ENCODE data around the gene MTMR3.

MTMR3 gene

GRCh38 chr22:30043161-30043560, 160.2 kb downstream of the MTMR3 start:
- no peak for DNase-seq
- Mint-ChIP-seq H3K4me3 (no peak overlapping the region), H3K27ac (no peak overlapping the region), H3K36me3 (ENCODE audit: low read depth) (no peaks in the 10 kb centered on the region), H3K9me3 (no peaks in the 10 kb centered on the region), H3K27me3 (ENCODE audit: low read depth, poor library complexity) (peaks cover 10% of the 10 kb centered on the region), H3K4me1 (peaks cover 6% of the 10 kb centered on the region)
- TF ChIP-seq, protein P1, sequence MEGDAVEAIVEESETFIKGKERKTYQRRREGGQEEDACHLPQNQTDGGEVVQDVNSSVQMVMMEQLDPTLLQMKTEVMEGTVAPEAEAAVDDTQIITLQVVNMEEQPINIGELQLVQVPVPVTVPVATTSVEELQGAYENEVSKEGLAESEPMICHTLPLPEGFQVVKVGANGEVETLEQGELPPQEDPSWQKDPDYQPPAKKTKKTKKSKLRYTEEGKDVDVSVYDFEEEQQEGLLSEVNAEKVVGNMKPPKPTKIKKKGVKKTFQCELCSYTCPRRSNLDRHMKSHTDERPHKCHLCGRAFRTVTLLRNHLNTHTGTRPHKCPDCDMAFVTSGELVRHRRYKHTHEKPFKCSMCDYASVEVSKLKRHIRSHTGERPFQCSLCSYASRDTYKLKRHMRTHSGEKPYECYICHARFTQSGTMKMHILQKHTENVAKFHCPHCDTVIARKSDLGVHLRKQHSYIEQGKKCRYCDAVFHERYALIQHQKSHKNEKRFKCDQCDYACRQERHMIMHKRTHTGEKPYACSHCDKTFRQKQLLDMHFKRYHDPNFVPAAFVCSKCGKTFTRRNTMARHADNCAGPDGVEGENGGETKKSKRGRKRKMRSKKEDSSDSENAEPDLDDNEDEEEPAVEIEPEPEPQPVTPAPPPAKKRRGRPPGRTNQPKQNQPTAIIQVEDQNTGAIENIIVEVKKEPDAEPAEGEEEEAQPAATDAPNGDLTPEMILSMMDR (IDR thresholded peaks at IDR 0.05): no peak

GRCh38 chr22:30044369-30044768, 161.4 kb downstream of the MTMR3 start:
- H3K4me1 Mint-ChIP-seq: peaks cover 6% of the 10 kb centered on the region
- H3K27me3 Mint-ChIP-seq (ENCODE audit: low read depth, poor library complexity): peaks cover 10% of the 10 kb centered on the region
- TF ChIP-seq, protein P1 (IDR thresholded peaks at IDR 0.05): no peak
- H3K9me3 Mint-ChIP-seq: no peaks in the 10 kb centered on the region
- H3K27ac Mint-ChIP-seq: no peak overlapping the region
- no peaks in the 10 kb centered on the region for H3K36me3 Mint-ChIP-seq (ENCODE audit: low read depth)
- DNase-seq: no peak
- H3K4me3 Mint-ChIP-seq: no peak overlapping the region

- H3K36me3 Mint-ChIP-seq (ENCODE audit: low read depth): no peaks in the 10 kb centered on the region
- H3K4me3 Mint-ChIP-seq: no peak overlapping the region
- DNase-seq: no peak
- H3K27ac Mint-ChIP-seq: no peak overlapping the region
- H3K27me3 Mint-ChIP-seq (ENCODE audit: low read depth, poor library complexity): peaks cover 10% of the 10 kb centered on the region
- peaks cover 6% of the 10 kb centered on the region for H3K4me1 Mint-ChIP-seq
- no peaks in the 10 kb centered on the region for H3K9me3 Mint-ChIP-seq
- TF ChIP-seq, protein P1 (IDR thresholded peaks at IDR 0.05): no peak
These were observed 162.0 kb downstream of the MTMR3 start for GRCh38 chr22:30044881-30045493.

GRCh38 chr22:30045494-30045887, 162.5 kb downstream of the MTMR3 start:
- no peak for DNase-seq
- H3K4me1 Mint-ChIP-seq: peaks cover 6% of the 10 kb centered on the region
- H3K9me3 Mint-ChIP-seq: no peaks in the 10 kb centered on the region
- no peaks in the 10 kb centered on the region for H3K36me3 Mint-ChIP-seq (ENCODE audit: low read depth)
- no peak overlapping the region for H3K27ac Mint-ChIP-seq
- H3K27me3 Mint-ChIP-seq (ENCODE audit: low read depth, poor library complexity): peaks cover 10% of the 10 kb centered on the region
- TF ChIP-seq, protein P1 (IDR thresholded peaks at IDR 0.05): no peak
- H3K4me3 Mint-ChIP-seq: no peak overlapping the region

DNA sequence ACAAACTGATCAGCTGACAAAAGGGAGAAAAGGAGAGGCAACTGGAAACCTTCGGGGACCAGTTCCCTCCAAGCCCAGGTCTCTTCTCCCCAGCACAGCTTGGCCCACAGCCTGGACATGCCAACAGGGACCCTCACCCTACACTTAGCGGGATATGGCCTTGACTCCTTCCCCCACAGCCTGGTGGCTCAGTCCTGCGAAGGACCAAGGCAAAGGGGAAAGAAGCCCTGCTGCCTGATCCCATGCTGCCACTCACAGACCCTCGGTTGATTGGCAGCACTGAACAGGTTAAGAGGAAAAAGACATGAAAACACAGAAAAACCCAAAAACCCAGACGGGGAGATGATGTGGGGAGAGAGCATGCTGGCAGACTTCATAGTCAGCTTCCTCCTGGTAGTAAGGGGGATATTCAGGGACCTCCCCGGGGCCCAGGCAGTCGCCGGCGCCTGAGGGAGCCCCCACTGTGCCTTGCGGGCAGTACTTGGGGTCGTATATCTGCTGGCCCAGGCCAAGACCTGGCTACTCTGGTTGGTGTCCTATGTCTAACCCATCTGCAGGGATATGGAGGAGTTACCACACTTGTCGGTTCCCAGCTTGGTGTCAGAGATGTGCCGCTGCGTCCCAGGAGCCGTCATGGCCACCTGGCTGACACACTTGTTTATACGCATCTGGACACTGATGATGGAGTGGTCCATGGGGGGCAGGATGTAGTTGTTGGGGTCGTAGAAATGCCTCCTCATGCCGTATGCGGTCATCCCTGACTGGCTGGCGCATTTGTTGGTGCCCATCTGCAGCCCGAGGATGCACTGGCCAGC, 163.1 kb downstream of the MTMR3 start:
- Mint-ChIP-seq H3K36me3 (ENCODE audit: low read depth) (no peaks in the 10 kb centered on the region), H3K4me3 (no peak overlapping the region), H3K27ac (no peak overlapping the region), H3K9me3 (no peaks in the 10 kb centered on the region), H3K4me1 (peaks cover 6% of the 10 kb centered on the region), H3K27me3 (ENCODE audit: low read depth, poor library complexity) (peaks cover 6% of the 10 kb centered on the region)
- TF ChIP-seq, protein P1 (IDR thresholded peaks at IDR 0.05): no peak
- no peak for DNase-seq
